Activated CD8-positive, alpha-beta T cell treated with anti-CD3 and anti-CD28 coated beads for 36 hours (primary cell): ENCODE measurements around the gene DDX3X. TPM values are rescaled to one million over a fixed set of nuclear protein-coding genes. Genes with fewer than 3 reads are reported as not detected.

Experiments
- ATAC-seq: fragments of 200-7000 bp; cut with Tn5 transposase; one replicate; pipeline ENCODE4 v1.10.0; 2021; ENCODE audit warnings: mild to moderate bottlenecking, moderate library complexity
- CTCF ChIA-PET: fragments of 350-600 bp; sonication (Branson Sonifier 250); formaldehyde crosslinking; loops from one replicate; lab custom pipeline; 2021; ENCODE audit warnings: antibody characterized with exemption; lab: Charles Lee
- POLR2A ChIA-PET: fragments of 350-600 bp; sonication (Branson Sonifier 250); formaldehyde crosslinking; loops from one replicate; lab custom pipeline; 2021; ENCODE audit warnings: antibody characterized with exemption; lab: Charles Lee
- DNase-seq: peaks from one replicate; pipeline ENCODE4 v3.0.0-alpha.2; 2020
- H3K27ac Mint-ChIP-seq: one replicate; pipeline ENCODE4 v1.8.0; 2021; ENCODE audit warnings: mild to moderate bottlenecking, mixed read lengths
- H3K27me3 Mint-ChIP-seq: one replicate; pipeline ENCODE4 v1.8.0; 2021; ENCODE audit warnings: mixed read lengths
- H3K36me3 Mint-ChIP-seq: one replicate; pipeline ENCODE4 v1.8.0; 2021; ENCODE audit warnings: low read depth, mixed read lengths
- H3K4me1 Mint-ChIP-seq: one replicate; pipeline ENCODE4 v1.8.0; 2021; ENCODE audit warnings: low read depth, mixed read lengths
- H3K4me3 Mint-ChIP-seq: one replicate; pipeline ENCODE4 v1.8.0; 2021; ENCODE audit warnings: mild to moderate bottlenecking, moderate library complexity, mixed read lengths
- H3K9me3 Mint-ChIP-seq: one replicate; pipeline ENCODE4 v1.8.0; 2021; ENCODE audit warnings: mixed read lengths
- CTCF ChIP-seq: fragments of 200-600 bp; IDR thresholded peaks from one replicate; pipeline ENCODE4 v1.8.0; 2022; ENCODE audit warnings: antibody characterized with exemption, mild to moderate bottlenecking
- intact Hi-C: fragments of 100-400 bp; cut with micrococcal nuclease; formaldehyde crosslinking; loops from one replicate; pipeline ENCODE4 v1.10.0; 2022
- total RNA-seq, 2 experiments: library from RNA; stranded (reverse); gene quantifications; one replicate each; pipeline ENCODE4 v1.2.3, GENCODE V29; 2021

The DDX3X gene
- total RNA-seq, 2 experiments from 2014 or later: 172 to 181 TPM

GRCh38 chrX:41412261-41413081 lies 78.5 kb downstream of the DDX3X start:
- DNase-seq (peak; percentile 3), ATAC-seq (no peak)
- H3K27ac Mint-ChIP-seq: no peak overlapping the region
- H3K9me3 Mint-ChIP-seq: no peaks in the 10 kb centered on the region
- intact Hi-C loops: no loop called here
- ChIA-PET POLR2A (no interaction called here), CTCF (no interaction called here)
- TF ChIP-seq CTCF: no peak
- H3K4me1 Mint-ChIP-seq: no peaks in the 10 kb centered on the region
- no peaks in the 10 kb centered on the region for H3K36me3 Mint-ChIP-seq
- no peaks in the 10 kb centered on the region for H3K27me3 Mint-ChIP-seq
- H3K4me3 Mint-ChIP-seq: no peak overlapping the region

Other genes with a start within 250 kb of the DDX3X start
- 10 to 100 TPM; 58.7 to 60.5 TPM for gene USP9X, start 248.7 kb upstream of the DDX3X start, total RNA-seq
- not detected for gene NYX, start 113.2 kb downstream of the DDX3X start, total RNA-seq